HG02571 (cell line): ENCODE measurements around the gene RDH13.
A peak's percentile ranks its signal among the peaks of the same experiment; 100 is the strongest.
"Not testable (repeated sequence)": the region's sequence is repeated elsewhere in the genome, so short reads cannot be mapped to it uniquely, and the experiment has no call there.

Experiments used
- ATAC-seq: cut with Tn5 transposase; IDR thresholded peaks from one replicate; pipeline ENCODE4 v1.9.1; 2021; ENCODE audit warnings: mild to moderate bottlenecking, moderate library complexity; ENCODE audit not compliant: unreplicated experiment

RDH13 gene, protein sequence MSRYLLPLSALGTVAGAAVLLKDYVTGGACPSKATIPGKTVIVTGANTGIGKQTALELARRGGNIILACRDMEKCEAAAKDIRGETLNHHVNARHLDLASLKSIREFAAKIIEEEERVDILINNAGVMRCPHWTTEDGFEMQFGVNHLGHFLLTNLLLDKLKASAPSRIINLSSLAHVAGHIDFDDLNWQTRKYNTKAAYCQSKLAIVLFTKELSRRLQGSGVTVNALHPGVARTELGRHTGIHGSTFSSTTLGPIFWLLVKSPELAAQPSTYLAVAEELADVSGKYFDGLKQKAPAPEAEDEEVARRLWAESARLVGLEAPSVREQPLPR

GRCh38 chr19:55062735-55063491 lies at the start of gene RDH13:
Gene RDH13 (minus strand): TSS chr19:55063148. CDS start chr19:55063032, 116 bp downstream.
- ATAC-seq = peak; percentile 89

GRCh38 chr19:55112246-55112776 lies 49.4 kb upstream of the RDH13 start:
- no peak for ATAC-seq

GRCh38 chr19:55111238-55111831 lies 48.4 kb upstream of the RDH13 start:
- no peak for ATAC-seq

- no peak for ATAC-seq
Observed at GRCh38 chr19:55109527-55110291, 46.8 kb upstream of the RDH13 start.

DNA sequence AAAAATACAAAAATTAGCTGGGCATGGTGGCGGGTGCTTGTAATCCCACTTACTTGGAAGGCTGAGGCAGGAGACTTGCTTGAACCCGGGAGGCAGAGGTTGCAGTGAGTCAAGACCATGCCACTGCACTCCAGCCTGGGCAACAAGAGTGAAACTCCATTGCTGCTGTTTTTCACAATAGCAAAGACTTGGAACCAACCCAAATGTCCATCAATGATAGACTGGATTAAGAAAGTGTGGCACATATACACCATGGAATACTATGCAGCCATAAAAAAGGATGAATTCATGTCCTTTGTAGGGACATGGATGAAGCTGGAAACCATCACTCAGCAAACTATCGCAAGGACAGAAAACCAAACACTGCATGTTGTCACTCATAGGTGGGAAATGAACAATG lies 44.3 kb upstream of the RDH13 start:
- ATAC-seq = not testable (repeated sequence)

- no peak for ATAC-seq
Observed at GRCh38 chr19:55106591-55106990, 43.6 kb upstream of the RDH13 start.

DNA sequence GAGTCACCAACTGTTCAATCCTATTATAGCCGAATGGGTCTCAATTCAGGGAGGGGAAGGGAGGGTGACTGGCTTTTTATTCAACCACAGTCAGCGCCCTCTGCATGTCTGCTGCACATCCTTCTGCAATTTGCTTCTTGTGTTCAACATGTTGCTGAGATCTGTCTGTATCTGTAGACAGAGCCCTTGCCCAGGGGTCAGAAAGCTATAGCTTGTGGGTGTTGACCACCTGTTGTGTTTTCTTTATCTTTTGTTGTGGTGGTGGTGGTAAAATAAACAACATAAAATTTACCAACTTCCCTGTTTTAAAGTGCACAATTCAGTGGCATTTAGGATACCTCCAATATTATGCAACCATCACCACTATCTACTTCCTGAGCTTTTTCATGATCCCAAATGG lies 42.3 kb upstream of the RDH13 start:
- ATAC-seq = no peak

GRCh38 chr19:55103190-55103589 lies 40.2 kb upstream of the RDH13 start:
- ATAC-seq = no peak

DNA sequence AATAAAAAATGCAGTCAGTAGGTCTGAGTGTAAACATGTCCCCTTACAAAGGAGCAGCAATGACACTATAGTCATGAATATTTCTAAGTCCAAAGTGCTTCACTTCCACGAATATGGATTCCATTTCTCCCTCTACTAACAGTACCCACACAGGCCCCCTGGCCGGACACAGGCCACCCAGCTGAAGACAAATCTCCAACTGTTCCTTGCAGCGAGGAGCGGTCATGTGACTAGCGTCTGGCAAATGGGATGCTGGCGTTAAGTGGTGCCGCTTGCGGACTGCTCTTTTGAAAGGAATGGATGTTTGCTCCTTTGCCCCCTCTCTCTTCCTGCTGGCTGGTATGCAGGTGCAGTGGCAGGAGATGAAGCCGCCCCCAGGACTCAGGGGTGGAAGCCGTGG lies 38.3 kb upstream of the RDH13 start:
- ATAC-seq = no peak

- ATAC-seq = no peak
Observed at GRCh38 chr19:55099557-55100506, 36.9 kb upstream of the RDH13 start.

- no peak for ATAC-seq
Observed at GRCh38 chr19:55098716-55099556, 36.0 kb upstream of the RDH13 start.

DNA sequence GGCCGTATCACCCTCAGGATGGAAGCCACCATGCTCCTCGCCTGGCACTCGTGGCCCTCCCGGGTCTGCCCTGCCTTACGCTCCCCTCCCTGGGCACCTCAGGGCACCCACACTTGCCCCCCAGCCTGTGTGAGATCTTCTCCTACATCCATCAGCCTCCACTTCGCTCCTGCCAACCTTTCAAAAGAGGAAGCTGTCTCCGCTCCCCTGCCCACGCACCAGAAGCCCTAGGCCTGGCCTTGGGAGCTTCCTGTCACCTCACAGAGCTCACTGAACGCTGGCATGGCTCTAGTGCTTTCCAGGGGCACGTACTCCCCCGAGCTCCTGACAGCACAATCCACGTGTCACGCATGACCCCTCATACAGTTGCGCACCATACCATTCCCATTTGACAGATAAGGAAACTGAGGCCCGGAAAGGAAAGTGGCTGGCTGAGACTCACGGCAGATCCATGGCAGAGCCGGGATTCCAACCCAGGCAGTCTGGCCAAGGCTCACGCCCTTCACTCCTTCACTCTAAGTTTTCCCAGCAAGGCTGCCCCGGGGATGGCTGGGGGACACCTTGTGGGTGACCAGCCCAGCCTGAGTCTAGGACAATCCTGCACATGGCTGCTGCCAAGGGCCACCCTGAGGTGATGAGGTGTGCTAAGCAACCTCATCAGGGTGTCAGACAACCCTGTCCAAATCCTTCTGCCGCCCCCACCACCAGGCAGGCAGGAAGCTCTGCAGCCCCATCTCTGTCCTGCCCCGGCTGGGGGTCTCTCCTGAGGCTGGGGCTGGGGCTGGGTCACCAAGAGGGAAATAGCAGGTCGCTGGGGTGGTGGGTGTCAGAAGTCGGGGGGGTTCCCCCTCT lies 35.1 kb upstream of the RDH13 start:
- no peak for ATAC-seq

DNA sequence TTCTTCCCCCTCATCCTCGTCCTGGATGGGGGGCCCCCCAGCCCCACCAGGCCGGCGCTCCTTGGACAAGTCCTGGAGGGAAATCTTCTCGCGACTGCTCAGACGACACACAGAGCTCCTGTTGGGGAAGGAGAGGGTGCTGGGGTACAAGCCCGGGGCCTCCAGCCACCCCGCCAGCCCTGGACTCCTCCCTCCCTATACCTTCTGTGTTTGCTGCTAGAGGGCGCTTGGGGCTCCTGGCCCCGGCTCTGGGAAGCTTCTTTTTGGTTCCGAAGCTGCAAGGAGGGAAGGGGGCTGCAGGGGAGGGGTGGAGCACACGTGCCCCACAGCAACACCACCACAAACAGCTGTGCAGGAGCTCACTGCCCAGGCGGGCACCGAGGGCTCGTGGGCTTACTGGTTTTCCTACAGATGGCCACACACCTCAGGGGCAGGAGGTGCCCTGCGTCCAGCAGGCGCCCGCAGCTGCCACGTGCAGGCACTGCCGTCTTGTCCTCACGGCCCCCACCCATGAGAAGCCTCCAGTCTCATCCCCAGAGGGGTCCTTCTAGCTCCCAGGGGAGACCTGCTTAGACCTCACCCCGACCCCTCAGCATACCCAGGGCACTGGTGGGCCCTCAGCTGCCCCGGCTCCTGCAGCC lies 33.2 kb upstream of the RDH13 start:
- no peak for ATAC-seq

DNA sequence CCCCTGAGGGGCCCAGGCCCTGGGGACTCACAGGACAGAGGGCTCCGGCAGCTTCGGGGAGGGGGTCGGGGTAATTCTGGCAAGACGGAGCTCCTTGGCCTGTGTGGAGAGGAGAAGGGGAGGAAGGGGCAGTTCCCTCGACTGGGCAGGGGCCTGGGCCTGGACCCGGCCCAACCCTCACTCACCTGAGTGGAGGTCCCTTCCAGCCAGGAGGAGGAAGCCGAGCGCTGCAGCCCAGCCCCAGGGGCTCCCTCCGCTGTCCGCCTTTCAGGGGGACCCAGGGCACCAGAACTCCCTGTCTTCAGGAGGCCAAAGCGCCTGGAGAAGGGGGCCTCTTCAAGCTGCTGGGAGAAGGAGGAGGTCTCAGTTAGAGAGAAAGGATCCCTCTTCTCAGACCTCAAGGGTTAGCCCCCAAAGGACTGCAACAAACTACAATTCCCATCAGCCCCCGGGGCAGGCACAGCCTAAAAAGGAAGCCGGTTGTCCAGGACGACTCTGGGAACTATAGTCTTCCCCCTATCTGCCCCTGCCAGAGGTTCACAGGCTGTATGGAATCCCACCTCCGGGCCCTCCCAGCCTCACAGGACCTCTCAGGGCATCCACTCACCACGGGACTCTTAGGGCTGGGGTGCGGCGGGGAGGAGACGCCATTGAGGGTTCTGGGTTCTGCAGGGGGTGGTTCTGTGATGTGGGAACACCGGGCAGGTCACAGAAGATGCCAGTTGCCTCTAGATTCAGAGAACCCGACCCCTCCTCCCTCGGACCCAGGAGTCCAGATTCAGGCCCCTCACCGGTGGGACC lies 32.5 kb upstream of the RDH13 start:
- ATAC-seq = no peak

GRCh38 chr19:55094456-55095259 lies 31.7 kb upstream of the RDH13 start:
- no peak for ATAC-seq
